Activated CD4-positive, alpha-beta T cell treated with anti-CD3 and anti-CD28 coated beads, Interleukin-2, amount 10 ng/mL, durations not matched to agents 24 days and 14 days (primary cell): ENCODE measurements around the gene FNDC3B. TPM values are rescaled to one million over a fixed set of nuclear protein-coding genes. Genes with fewer than 3 reads are reported as not detected.

Source experiments
- DNase-seq: peaks from one replicate; pipeline ENCODE4 v3.0.0; 2022
- H3K27ac Mint-ChIP-seq: one replicate; pipeline ENCODE4 v1.8.0; 2022; ENCODE audit warnings: mild to moderate bottlenecking, mixed read lengths
- H3K27me3 Mint-ChIP-seq: one replicate; pipeline ENCODE4 v1.8.0; 2022; ENCODE audit warnings: mixed read lengths
- H3K36me3 Mint-ChIP-seq: one replicate; pipeline ENCODE4 v1.8.0; 2022; ENCODE audit warnings: low read depth, mild to moderate bottlenecking, mixed read lengths
- H3K4me1 Mint-ChIP-seq: one replicate; pipeline ENCODE4 v1.8.0; 2021; ENCODE audit warnings: mixed read lengths
- H3K4me3 Mint-ChIP-seq: one replicate; pipeline ENCODE4 v1.8.0; 2022; ENCODE audit warnings: mild to moderate bottlenecking, moderate library complexity, mixed read lengths
- H3K9me3 Mint-ChIP-seq: one replicate; pipeline ENCODE4 v1.8.0; 2021; ENCODE audit warnings: mixed read lengths
- intact Hi-C: fragments of 100-400 bp; cut with micrococcal nuclease; formaldehyde crosslinking; loops from one replicate; pipeline ENCODE4 v1.15.1; 2023
- total RNA-seq: library from RNA; stranded (reverse); gene quantifications from 2 replicates; pipeline ENCODE4 v1.2.3, GENCODE V29; 2022

FNDC3B gene
- total RNA-seq, 1 donor from 2014 or later = 19.6 TPM

DNA sequence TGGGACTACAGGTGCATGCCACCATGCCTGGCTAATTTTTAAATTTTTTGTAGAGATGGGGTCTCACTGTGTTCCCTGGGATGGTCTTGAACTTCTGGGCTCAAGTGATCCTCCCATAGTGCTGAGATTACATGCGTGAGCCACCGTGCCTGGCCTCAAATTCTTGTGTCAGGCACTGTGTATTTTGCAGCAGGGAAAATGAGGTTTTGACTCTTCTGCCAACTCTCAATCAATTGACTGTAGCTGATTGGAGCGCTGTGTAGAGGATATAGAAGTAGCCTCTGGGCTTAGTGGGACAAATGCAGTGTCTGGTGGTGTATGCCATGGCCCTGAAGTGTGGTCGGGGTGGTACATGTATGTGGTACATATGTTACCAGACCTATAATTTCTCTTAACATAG lies 152.3 kb downstream of the FNDC3B start:
- H3K36me3 Mint-ChIP-seq = no peaks in the 10 kb centered on the region
- intact Hi-C loops = no loop called here
- H3K4me3 Mint-ChIP-seq = no peak overlapping the region
- no peak for DNase-seq
- no peaks in the 10 kb centered on the region for H3K4me1 Mint-ChIP-seq
- H3K27me3 Mint-ChIP-seq = no peaks in the 10 kb centered on the region
- no peak overlapping the region for H3K27ac Mint-ChIP-seq
- no peaks in the 10 kb centered on the region for H3K9me3 Mint-ChIP-seq

DNA sequence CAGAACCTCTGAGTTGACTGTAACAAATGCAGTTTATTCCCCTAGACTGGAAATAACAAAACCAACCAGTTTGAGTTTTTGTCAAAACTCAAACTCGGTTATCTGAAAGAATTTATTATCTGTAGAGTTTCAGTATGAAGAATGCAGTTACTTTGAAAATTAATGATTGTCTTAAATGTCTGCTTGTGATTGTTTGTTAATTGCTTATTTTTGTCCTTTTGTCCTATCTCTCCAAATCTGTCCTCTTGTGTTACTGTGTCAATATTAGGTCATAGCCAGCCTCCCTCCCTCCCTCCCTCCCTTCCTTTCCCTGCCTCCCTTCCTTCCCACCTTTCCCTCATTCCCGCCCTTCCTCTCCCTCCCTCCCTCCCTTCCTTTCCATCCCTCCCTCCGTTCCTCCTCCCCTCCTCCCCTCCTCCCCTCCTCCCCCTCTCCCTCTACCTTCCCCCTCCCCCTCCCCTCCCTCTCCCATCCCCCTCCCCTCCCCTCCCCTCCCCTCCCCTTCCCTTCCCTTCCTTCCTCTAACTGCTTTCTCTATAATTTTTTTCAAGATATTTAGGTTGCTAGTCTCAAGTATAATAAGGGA lies 153.5 kb downstream of the FNDC3B start:
- Mint-ChIP-seq H3K27me3 (no peaks in the 10 kb centered on the region), H3K36me3 (no peaks in the 10 kb centered on the region), H3K4me3 (no peak overlapping the region), H3K27ac (no peak overlapping the region), H3K4me1 (no peaks in the 10 kb centered on the region), H3K9me3 (no peaks in the 10 kb centered on the region)
- intact Hi-C loops = no loop called here
- no peak for DNase-seq

GRCh38 chr3:172193436-172193835 lies 154.1 kb downstream of the FNDC3B start:
- H3K9me3 Mint-ChIP-seq = no peaks in the 10 kb centered on the region
- no peak overlapping the region for H3K4me3 Mint-ChIP-seq
- H3K4me1 Mint-ChIP-seq = no peaks in the 10 kb centered on the region
- intact Hi-C loops = no loop called here
- H3K36me3 Mint-ChIP-seq = no peaks in the 10 kb centered on the region
- H3K27ac Mint-ChIP-seq = no peak overlapping the region
- DNase-seq = no peak
- no peaks in the 10 kb centered on the region for H3K27me3 Mint-ChIP-seq

GRCh38 chr3:172194702-172195406 lies 155.5 kb downstream of the FNDC3B start:
- no peak overlapping the region for H3K4me3 Mint-ChIP-seq
- no peak for DNase-seq
- intact Hi-C loops = no loop called here
- peaks cover under 1% of the 10 kb centered on the region for H3K4me1 Mint-ChIP-seq
- H3K36me3 Mint-ChIP-seq = peaks cover under 1% of the 10 kb centered on the region
- H3K9me3 Mint-ChIP-seq = no peaks in the 10 kb centered on the region
- no peak overlapping the region for H3K27ac Mint-ChIP-seq
- H3K27me3 Mint-ChIP-seq = no peaks in the 10 kb centered on the region

GRCh38 chr3:172195407-172195754 lies 156.0 kb downstream of the FNDC3B start:
- H3K27ac Mint-ChIP-seq = no peak overlapping the region

DNA sequence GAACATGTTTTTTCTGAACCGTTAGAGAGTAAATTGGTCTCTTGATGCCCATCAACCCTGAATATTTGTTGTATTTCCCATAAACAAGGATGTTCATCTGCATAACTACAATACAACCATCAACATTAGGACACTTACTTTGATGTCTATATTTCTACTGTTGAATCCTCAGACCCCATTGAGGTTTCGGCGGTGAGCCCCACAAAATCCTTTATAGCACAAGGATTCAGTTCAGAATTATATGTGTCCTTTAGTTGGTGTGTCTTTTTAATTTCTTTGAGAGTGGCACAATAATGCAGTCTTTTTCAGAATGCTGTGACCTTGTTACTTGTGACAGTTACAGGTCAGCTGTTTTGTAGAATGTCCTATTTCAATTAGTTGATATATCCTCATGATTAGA lies 158.0 kb downstream of the FNDC3B start:
- intact Hi-C loops = no loop called here
- no peak for DNase-seq
- no peak overlapping the region for H3K27ac Mint-ChIP-seq
- no peaks in the 10 kb centered on the region for H3K27me3 Mint-ChIP-seq
- H3K4me3 Mint-ChIP-seq = no peak overlapping the region
- H3K4me1 Mint-ChIP-seq = peaks cover 2% of the 10 kb centered on the region
- peaks cover 3% of the 10 kb centered on the region for H3K36me3 Mint-ChIP-seq
- no peaks in the 10 kb centered on the region for H3K9me3 Mint-ChIP-seq

More at GRCh38 chr3:172195407-172195754, 156.0 kb downstream of the FNDC3B start:
- intact Hi-C loops = no loop called here
- no peaks in the 10 kb centered on the region for H3K9me3 Mint-ChIP-seq
- peaks cover 2% of the 10 kb centered on the region for H3K4me1 Mint-ChIP-seq
- no peak for DNase-seq
- peaks cover 3% of the 10 kb centered on the region for H3K36me3 Mint-ChIP-seq
- no peaks in the 10 kb centered on the region for H3K27me3 Mint-ChIP-seq
- H3K4me3 Mint-ChIP-seq = no peak overlapping the region

GRCh38 chr3:172198428-172198827 lies 159.1 kb downstream of the FNDC3B start:
- intact Hi-C loops = no loop called here
- Mint-ChIP-seq H3K4me1 (peaks cover 2% of the 10 kb centered on the region), H3K27ac (no peak overlapping the region), H3K36me3 (peaks cover 3% of the 10 kb centered on the region), H3K4me3 (no peak overlapping the region), H3K9me3 (no peaks in the 10 kb centered on the region), H3K27me3 (no peaks in the 10 kb centered on the region)
- DNase-seq = no peak

DNA sequence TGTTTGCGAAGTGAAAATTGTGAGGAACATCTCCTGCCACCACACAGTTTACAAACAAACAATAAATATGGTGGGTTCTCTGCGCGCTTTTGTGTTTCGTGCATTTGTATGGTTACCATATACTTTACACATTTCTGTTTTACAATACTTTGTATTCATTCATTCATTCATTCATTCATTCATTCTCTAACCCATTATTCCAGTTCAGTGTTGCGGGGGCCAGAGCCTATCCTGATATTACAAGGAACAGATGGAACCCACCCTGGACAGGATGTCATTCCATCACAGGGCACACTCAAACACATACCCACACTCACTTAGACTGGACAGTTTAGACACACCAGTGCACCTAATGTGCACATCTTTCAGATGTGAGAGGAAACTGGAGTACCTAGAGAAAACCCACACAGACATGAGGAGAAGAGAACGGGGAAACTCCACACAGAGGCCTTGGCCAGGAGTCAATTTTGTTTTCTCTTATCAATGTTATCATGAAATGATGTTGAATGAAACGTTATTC lies 160.5 kb downstream of the FNDC3B start:
- peaks cover 7% of the 10 kb centered on the region for H3K9me3 Mint-ChIP-seq
- H3K36me3 Mint-ChIP-seq = peaks cover 8% of the 10 kb centered on the region
- no peak for DNase-seq
- no peak overlapping the region for H3K4me3 Mint-ChIP-seq
- intact Hi-C loops = no loop called here
- H3K4me1 Mint-ChIP-seq = peaks cover 2% of the 10 kb centered on the region
- H3K27me3 Mint-ChIP-seq = no peaks in the 10 kb centered on the region
- H3K27ac Mint-ChIP-seq = no peak overlapping the region

- Mint-ChIP-seq H3K27ac (no peak overlapping the region), H3K27me3 (no peaks in the 10 kb centered on the region), H3K4me3 (no peak overlapping the region), H3K9me3 (peaks cover 12% of the 10 kb centered on the region), H3K4me1 (peaks cover 2% of the 10 kb centered on the region), H3K36me3 (peaks cover 11% of the 10 kb centered on the region)
- DNase-seq = no peak
- intact Hi-C loops = no loop called here
These were observed 161.9 kb downstream of the FNDC3B start for GRCh38 chr3:172201136-172201869.

DNA sequence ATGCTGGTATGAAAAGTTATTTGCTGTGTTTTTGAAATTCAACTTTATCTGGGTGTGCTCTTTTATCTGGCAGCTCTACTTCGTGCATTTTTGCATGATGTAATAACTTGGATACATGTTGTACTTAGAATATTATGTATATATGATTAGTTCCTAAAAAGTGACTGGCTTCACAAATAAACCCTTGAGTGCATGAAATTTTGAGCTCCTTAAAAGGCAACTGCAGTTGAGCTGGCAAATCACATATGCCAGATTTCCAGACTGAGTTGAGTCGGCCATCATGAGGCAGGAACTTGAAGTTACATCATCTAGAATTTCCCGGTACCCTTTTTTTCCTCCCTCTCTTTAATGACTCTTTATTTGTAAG lies 162.5 kb downstream of the FNDC3B start:
- H3K27ac Mint-ChIP-seq = no peak overlapping the region
- H3K4me1 Mint-ChIP-seq = peaks cover 2% of the 10 kb centered on the region
- H3K36me3 Mint-ChIP-seq = peaks cover 12% of the 10 kb centered on the region
- no peak overlapping the region for H3K4me3 Mint-ChIP-seq
- intact Hi-C loops = no loop called here
- no peaks in the 10 kb centered on the region for H3K27me3 Mint-ChIP-seq
- peaks cover 12% of the 10 kb centered on the region for H3K9me3 Mint-ChIP-seq
- DNase-seq = no peak

DNA sequence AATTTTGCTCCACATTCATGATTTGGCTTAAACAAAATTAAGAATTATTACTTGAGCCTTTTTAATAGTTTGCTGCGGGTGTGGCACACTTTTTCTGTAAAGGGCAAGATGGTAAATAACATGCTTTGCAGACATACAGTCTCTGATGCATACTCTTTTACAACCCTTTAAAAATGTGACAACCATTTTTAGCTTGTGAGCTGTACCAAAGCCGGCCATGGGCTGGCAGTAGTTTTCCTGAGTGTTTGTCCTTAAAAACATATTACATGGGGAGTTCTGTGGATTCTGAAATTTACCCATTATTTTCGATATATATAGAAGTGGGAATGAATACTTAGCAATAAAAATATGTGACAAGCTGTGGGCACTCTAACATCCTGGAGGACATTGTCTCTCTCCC lies 163.4 kb downstream of the FNDC3B start:
- no peak for DNase-seq
- Mint-ChIP-seq H3K36me3 (peaks cover 14% of the 10 kb centered on the region), H3K27me3 (no peaks in the 10 kb centered on the region), H3K4me3 (no peak overlapping the region), H3K27ac (no peak overlapping the region), H3K9me3 (peaks cover 12% of the 10 kb centered on the region), H3K4me1 (peaks cover 2% of the 10 kb centered on the region)
- intact Hi-C loops = no loop called here

GRCh38 chr3:172203522-172204258 lies 164.3 kb downstream of the FNDC3B start:
- no peak overlapping the region for H3K27ac Mint-ChIP-seq
- H3K9me3 Mint-ChIP-seq = peaks cover 12% of the 10 kb centered on the region
- intact Hi-C loops = no loop called here
- no peak for DNase-seq
- H3K36me3 Mint-ChIP-seq = peaks cover 14% of the 10 kb centered on the region
- peaks cover 2% of the 10 kb centered on the region for H3K4me1 Mint-ChIP-seq
- H3K27me3 Mint-ChIP-seq = no peaks in the 10 kb centered on the region
- no peak overlapping the region for H3K4me3 Mint-ChIP-seq

DNA sequence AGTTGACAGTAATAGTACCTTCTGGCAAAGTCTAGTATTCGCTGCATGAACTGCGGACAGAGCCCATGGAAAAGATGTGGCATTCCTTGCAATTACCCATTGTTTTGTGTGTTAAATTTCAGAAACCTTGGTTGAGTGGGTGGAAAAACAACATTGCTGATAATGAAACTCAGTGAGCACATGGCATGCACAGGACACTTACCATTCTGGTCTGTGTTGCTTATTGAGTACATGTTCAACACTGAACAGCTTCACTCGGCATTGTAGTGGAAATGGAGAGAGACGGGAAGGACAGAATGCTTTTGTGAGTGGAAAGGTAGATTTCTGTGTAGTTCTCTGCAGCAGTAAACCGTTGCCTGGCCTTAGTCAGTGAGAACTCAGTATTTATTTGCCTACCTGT lies 165.3 kb downstream of the FNDC3B start:
- H3K9me3 Mint-ChIP-seq = peaks cover 12% of the 10 kb centered on the region
- H3K4me1 Mint-ChIP-seq = peaks cover 4% of the 10 kb centered on the region
- no peak overlapping the region for H3K27ac Mint-ChIP-seq

More for the DNA sequence above, 165.3 kb downstream of the FNDC3B start:
- H3K4me3 Mint-ChIP-seq = no peak overlapping the region
- H3K27me3 Mint-ChIP-seq = no peaks in the 10 kb centered on the region
- peaks cover 14% of the 10 kb centered on the region for H3K36me3 Mint-ChIP-seq
- intact Hi-C loops = no loop called here
- no peak for DNase-seq
